Effector memory CD4-positive, alpha-beta T cell (primary cell): ENCODE measurements around the gene EIF3A.

Source experiments
- DNase-seq, 3 donors: peaks; one replicate each; pipeline ENCODE4 v3.0.0-alpha.2; 2020
- H3K27ac ChIP-seq: 2 replicates; pipeline ENCODE4 v1.7.0; 2013; ENCODE audit warnings: mild to moderate bottlenecking, low read length, moderate library complexity; ENCODE audit not compliant: insufficient read depth, poor library complexity, severe bottlenecking
- H3K27me3 ChIP-seq: replicated peaks from 2 replicates; pipeline ENCODE4 v1.7.0; 2013; ENCODE audit warnings: mild to moderate bottlenecking, low read length; ENCODE audit not compliant: insufficient read depth, control insufficient read depth, poor library complexity, severe bottlenecking
- H3K36me3 ChIP-seq: 2 replicates; pipeline ENCODE4 v1.7.0; 2013; ENCODE audit warnings: mild to moderate bottlenecking, low read length, moderate library complexity; ENCODE audit not compliant: control insufficient read depth, insufficient read depth
- H3K4me1 ChIP-seq: 2 replicates; pipeline ENCODE4 v1.7.0; 2013; ENCODE audit warnings: low read length, mild to moderate bottlenecking; ENCODE audit not compliant: control insufficient read depth, insufficient read depth, poor library complexity, severe bottlenecking
- H3K4me3 ChIP-seq: 2 replicates; pipeline ENCODE4 v1.7.0; 2013; ENCODE audit warnings: low read length, low read depth, mild to moderate bottlenecking; ENCODE audit not compliant: insufficient read depth, poor library complexity, severe bottlenecking
- H3K9me3 ChIP-seq: 2 replicates; pipeline ENCODE4 v1.7.0; 2013; ENCODE audit warnings: mild to moderate bottlenecking, low read length, moderate library complexity; ENCODE audit not compliant: control insufficient read depth

EIF3A gene

GRCh38 chr10:119079599-119080520 lies 757 bp downstream of the EIF3A start:
- peak; percentile 34 to 51 (median 34) for DNase-seq
- Histone ChIP-seq H3K4me1 (peaks cover 14% of the 10 kb centered on the region), H3K36me3 (no peaks in the 10 kb centered on the region), H3K27ac (peak overlapping the region; percentile 98), H3K27me3 (no peaks in the 10 kb centered on the region), H3K4me3 (peak overlapping the region; percentile 97), H3K9me3 (no peaks in the 10 kb centered on the region)

- Histone ChIP-seq H3K27ac (peak overlapping the region; percentile 98), H3K4me3 (peak overlapping the region; percentile 97), H3K4me1 (peaks cover 24% of the 10 kb centered on the region), H3K9me3 (no peaks in the 10 kb centered on the region), H3K27me3 (no peaks in the 10 kb centered on the region), H3K36me3 (no peaks in the 10 kb centered on the region)
- DNase-seq = no peak
These were observed 2.0 kb downstream of the EIF3A start for GRCh38 chr10:119078422-119079179.

DNA sequence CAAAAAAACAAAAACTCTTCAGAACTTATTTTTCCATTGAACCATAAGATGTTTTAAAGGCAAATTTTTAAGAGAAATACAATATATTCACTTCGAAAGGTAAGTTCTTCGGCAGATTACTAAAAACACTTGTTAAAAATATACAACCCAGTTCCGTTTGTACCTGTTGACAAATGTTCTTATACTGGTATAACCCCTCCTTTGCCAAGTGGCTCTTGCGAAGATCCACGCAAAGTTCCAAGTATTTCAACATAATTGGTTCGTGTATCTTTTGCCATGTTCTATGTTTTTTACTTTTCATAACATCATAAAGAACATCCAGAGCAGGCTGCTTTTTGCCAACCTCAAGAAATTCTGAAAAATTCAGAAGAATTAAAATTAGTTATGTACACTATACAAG lies 7.0 kb downstream of the EIF3A start:
- no peak for DNase-seq
- Histone ChIP-seq H3K27ac (no peak overlapping the region), H3K27me3 (no peaks in the 10 kb centered on the region), H3K4me1 (peaks cover 26% of the 10 kb centered on the region), H3K4me3 (no peak overlapping the region), H3K36me3 (peaks cover 39% of the 10 kb centered on the region), H3K9me3 (no peaks in the 10 kb centered on the region)

GRCh38 chr10:119070395-119071165 lies 10.0 kb downstream of the EIF3A start:
- H3K36me3 ChIP-seq = peaks cover 60% of the 10 kb centered on the region
- peaks cover 14% of the 10 kb centered on the region for H3K4me1 ChIP-seq
- no peaks in the 10 kb centered on the region for H3K27me3 ChIP-seq
- H3K27ac ChIP-seq = no peak overlapping the region
- no peaks in the 10 kb centered on the region for H3K9me3 ChIP-seq
- no peak overlapping the region for H3K4me3 ChIP-seq
- DNase-seq = no peak

GRCh38 chr10:119061926-119062325 lies 18.7 kb downstream of the EIF3A start:
- H3K27me3 ChIP-seq = no peaks in the 10 kb centered on the region
- DNase-seq = no peak
- no peak overlapping the region for H3K4me3 ChIP-seq
- H3K9me3 ChIP-seq = no peaks in the 10 kb centered on the region
- no peak overlapping the region for H3K27ac ChIP-seq
- H3K36me3 ChIP-seq = peaks cover 78% of the 10 kb centered on the region
- H3K4me1 ChIP-seq = no peaks in the 10 kb centered on the region

DNA sequence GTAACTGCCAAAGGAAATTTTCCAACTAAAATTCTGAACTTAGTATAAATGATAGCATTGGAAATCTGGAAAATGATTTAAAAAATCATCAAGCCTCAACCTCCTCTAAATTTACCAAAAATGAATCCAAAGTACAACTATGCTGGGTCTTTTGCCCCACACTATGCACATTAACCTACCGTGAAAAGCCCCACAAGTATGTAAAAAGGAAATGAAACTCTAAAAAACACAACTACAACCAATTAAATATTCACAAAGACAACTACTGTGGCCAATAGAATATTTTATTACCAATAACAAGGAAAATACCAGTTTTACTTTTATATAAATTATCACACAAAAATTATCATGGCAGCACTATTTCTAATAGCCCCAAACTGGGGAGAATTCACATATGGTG lies 19.3 kb downstream of the EIF3A start:
- Histone ChIP-seq H3K27ac (peak overlapping the region; percentile 3), H3K4me3 (no peak overlapping the region), H3K9me3 (no peaks in the 10 kb centered on the region), H3K27me3 (no peaks in the 10 kb centered on the region), H3K36me3 (peaks cover 78% of the 10 kb centered on the region), H3K4me1 (no peaks in the 10 kb centered on the region)
- DNase-seq = no peak

- Histone ChIP-seq H3K9me3 (no peaks in the 10 kb centered on the region), H3K4me3 (no peak overlapping the region), H3K27ac (no peak overlapping the region), H3K36me3 (peaks cover 81% of the 10 kb centered on the region), H3K4me1 (no peaks in the 10 kb centered on the region), H3K27me3 (no peaks in the 10 kb centered on the region)
- DNase-seq = no peak
These were observed 20.5 kb downstream of the EIF3A start for GRCh38 chr10:119060107-119060506.

- Histone ChIP-seq H3K27me3 (no peaks in the 10 kb centered on the region), H3K4me3 (no peak overlapping the region), H3K4me1 (no peaks in the 10 kb centered on the region), H3K36me3 (peaks cover 81% of the 10 kb centered on the region), H3K27ac (no peak overlapping the region), H3K9me3 (no peaks in the 10 kb centered on the region)
- no peak for DNase-seq
These were observed 21.1 kb downstream of the EIF3A start for GRCh38 chr10:119059557-119059956.

DNA sequence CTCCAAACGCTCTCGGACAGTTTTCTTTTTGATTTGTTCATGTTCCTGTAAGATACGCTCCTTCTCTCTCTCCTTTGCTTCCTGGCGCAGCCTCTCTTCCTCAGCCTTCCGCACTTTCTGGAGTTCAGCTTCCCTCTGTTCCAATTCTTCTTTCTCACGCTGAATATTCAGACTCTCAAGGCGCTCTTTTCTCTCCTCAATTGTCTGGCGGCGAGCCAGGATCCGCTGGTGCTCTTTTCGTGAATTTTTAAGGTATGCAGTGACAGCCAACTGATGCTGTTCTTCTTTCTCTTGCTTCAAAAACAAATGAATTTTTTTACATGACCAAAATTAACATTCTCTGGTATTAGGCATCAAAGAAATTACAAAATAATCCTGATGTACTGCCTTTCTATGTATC lies 22.6 kb downstream of the EIF3A start:
- no peak for DNase-seq
- no peak overlapping the region for H3K27ac ChIP-seq
- peaks cover 80% of the 10 kb centered on the region for H3K36me3 ChIP-seq

More for the DNA sequence above, 22.6 kb downstream of the EIF3A start:
- Histone ChIP-seq H3K4me1 (no peaks in the 10 kb centered on the region), H3K27me3 (no peaks in the 10 kb centered on the region), H3K9me3 (no peaks in the 10 kb centered on the region), H3K4me3 (no peak overlapping the region)
